H1 (cell line): ENCODE measurements around the gene APBA2.

Experiments used
- CEBPB ChIP-seq: IDR thresholded peaks from 2 replicates; pipeline ENCODE4 v1.6.1; 2012; ENCODE audit warnings: low read depth, low read length
- CTCF ChIP-seq, 3 experiments: IDR thresholded peaks; 1 replicate in 2 of 3; 2 replicates in 1 of 3; pipeline versions ENCODE4 v1.5.1 to v1.6.1; 2011; ENCODE audit warnings: low read length in 3 of 3, mild to moderate bottlenecking in 3 of 3, inconsistent platforms in 2 of 3, low read depth in 1 of 3, moderate library complexity in 1 of 3; ENCODE audit not compliant: insufficient read depth in 1 of 3; ENCODE audit errors: control extremely low read depth in 1 of 3
- EGR1 ChIP-seq: IDR thresholded peaks from 2 replicates; pipeline ENCODE4 v1.6.1; 2011; ENCODE audit warnings: low read depth, low read length, borderline replicate concordance
- EZH2 ChIP-seq: fragments of 200-600 bp; sonication (generic); IDR thresholded peaks from 2 replicates; pipeline ENCODE4 v1.7.1; 2012; ENCODE audit warnings: low read depth, mild to moderate bottlenecking, moderate library complexity, low read length, inconsistent platforms; ENCODE audit not compliant: severe bottlenecking
- MAX ChIP-seq: IDR thresholded peaks from 2 replicates; pipeline ENCODE4 v1.6.1; 2012; ENCODE audit warnings: inconsistent platforms
- NRF1 ChIP-seq: IDR thresholded peaks from 2 replicates; pipeline ENCODE4 v1.6.1; 2011; ENCODE audit warnings: mild to moderate bottlenecking, low read depth, low read length, improper control_type of control experiment
- POLR2A ChIP-seq, 2 experiments: IDR thresholded peaks; 1 replicate in 1 of 2; 2 replicates in 1 of 2; pipeline ENCODE4 v1.6.1; 2011; ENCODE audit warnings: low read depth in 2 of 2, low read length in 2 of 2, mild to moderate bottlenecking in 2 of 2; ENCODE audit errors: control extremely low read depth in 1 of 2
- POLR2AphosphoS5 ChIP-seq: IDR thresholded peaks from 2 replicates; pipeline ENCODE4 v1.6.1; 2011; ENCODE audit warnings: low read depth, low read length
- USF2 ChIP-seq: IDR thresholded peaks from 2 replicates; pipeline ENCODE4 v1.6.1; 2011; ENCODE audit warnings: low read length, improper control_type of control experiment
- YY1 ChIP-seq: IDR thresholded peaks from 2 replicates; pipeline ENCODE4 v1.6.1; 2011; ENCODE audit warnings: low read depth, mild to moderate bottlenecking, low read length

- TF ChIP-seq NRF1 (no peak), CTCF (IDR thresholded peaks at IDR 0.05; ENCODE audit: control extremely low read depth in 1 of 3, insufficient read depth in 1 of 3, low read depth in 1 of 3, low read length in 3 of 3) (no peak), POLR2AphosphoS5 (no peak), CEBPB (no peak), POLR2A (IDR thresholded peaks at IDR 0.05; ENCODE audit: control extremely low read depth in 1 of 2, low read depth in 2 of 2, low read length in 2 of 2) (no peak), USF2 (no peak), EGR1 (no peak), YY1 (no peak), EZH2 (no peak), MAX (no peak)
These were observed 219.5 kb downstream of the APBA2 start for GRCh38 chr15:29105151-29105854.
